Effector CD4-positive, alpha-beta T cell (primary cell): ENCODE measurements around the gene LIPT1.
"Not testable (repeated sequence)": the region's sequence is repeated elsewhere in the genome, so short reads cannot be mapped to it uniquely, and the experiment has no call there.

Experiments used
- DNase-seq: peaks from one replicate; pipeline ENCODE4 v3.0.0-alpha.2; 2020
- total RNA-seq: gene quantifications from one replicate; lab custom pipeline; 2026; lab: John Stamatoyannopoulos, UW

LIPT1 gene
- total RNA-seq: 5.6 reads per million, percentile 22 among the genes with 10 or more reads in this experiment

- DNase-seq: peak; percentile 90
Measured at GRCh38 chr2:99154643-99155536, at the start of gene LIPT1, which contains the start of gene TSGA10. LIPT1 (plus strand) TSS chr2:99154967; CDS start chr2:99161958, 6,991 bp downstream. TSGA10 (minus strand) TSS chr2:99154942; CDS start chr2:99109439, 45,503 bp downstream.

GRCh38 chr2:99106913-99107312 lies 47.9 kb upstream of the LIPT1 start:
- DNase-seq: no peak

GRCh38 chr2:99111236-99111635 lies 43.5 kb upstream of the LIPT1 start:
- no peak for DNase-seq

DNA sequence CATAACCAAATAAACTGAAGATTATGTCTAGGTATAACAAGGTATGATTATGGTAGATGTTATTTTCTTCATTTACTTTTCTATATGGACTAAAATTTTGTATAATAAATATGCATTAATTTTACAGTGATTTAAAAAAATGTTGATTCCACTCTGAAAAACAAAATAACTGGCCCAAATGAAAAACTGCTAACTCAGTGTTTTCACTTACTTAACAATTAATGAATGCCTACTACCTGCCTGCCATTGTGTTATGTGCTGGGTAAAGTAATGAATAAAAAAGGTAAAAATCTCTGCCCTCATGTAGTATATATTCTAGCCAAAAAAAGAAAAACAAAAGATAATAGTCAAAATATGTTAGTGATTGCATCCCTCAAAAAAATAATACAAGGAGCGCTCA lies 42.8 kb upstream of the LIPT1 start:
- DNase-seq: no peak

DNA sequence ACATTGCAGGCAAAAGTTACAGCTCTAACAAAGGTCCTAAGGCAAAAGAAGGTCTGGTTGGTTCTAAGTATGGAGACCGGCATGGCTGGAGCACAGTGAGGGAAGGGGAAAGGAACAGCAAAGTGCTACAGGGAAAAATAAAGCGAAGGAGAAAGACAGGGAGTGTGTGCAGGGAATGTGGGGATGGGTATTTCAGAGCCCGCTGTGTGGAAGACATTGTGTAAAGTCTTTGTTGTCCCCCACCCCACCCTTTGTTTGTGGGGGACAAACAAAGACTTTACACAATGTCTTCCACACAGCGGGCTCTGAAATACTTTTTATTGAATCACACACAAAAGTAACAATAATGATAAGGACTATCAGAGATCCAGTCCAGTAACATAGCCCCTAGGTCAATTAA lies 42.1 kb upstream of the LIPT1 start:
- no peak for DNase-seq

- DNase-seq: no peak
Measured at GRCh38 chr2:99127981-99128380, 26.8 kb upstream of the LIPT1 start.

GRCh38 chr2:99135044-99135556 lies 19.7 kb upstream of the LIPT1 start:
- not testable (repeated sequence) for DNase-seq

DNA sequence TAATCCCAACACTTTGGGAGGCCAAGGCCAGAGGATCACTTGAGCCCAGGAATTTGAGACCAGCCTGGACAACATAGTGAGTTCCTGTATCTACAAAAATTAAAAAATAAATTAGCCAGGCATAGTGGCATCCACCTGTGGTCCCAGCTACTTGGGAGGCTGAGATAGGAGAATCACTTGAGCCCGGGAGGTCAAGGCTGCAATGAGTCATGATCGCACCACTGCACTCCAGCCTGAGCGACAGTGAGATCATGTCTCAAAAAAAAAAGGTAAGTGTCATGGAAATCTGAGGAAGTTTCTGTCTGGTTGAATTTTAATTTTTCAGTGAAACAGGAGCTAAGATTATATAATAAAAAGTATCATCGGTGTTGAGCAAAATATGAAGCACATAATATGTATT lies 15.8 kb upstream of the LIPT1 start:
- DNase-seq: no peak

DNA sequence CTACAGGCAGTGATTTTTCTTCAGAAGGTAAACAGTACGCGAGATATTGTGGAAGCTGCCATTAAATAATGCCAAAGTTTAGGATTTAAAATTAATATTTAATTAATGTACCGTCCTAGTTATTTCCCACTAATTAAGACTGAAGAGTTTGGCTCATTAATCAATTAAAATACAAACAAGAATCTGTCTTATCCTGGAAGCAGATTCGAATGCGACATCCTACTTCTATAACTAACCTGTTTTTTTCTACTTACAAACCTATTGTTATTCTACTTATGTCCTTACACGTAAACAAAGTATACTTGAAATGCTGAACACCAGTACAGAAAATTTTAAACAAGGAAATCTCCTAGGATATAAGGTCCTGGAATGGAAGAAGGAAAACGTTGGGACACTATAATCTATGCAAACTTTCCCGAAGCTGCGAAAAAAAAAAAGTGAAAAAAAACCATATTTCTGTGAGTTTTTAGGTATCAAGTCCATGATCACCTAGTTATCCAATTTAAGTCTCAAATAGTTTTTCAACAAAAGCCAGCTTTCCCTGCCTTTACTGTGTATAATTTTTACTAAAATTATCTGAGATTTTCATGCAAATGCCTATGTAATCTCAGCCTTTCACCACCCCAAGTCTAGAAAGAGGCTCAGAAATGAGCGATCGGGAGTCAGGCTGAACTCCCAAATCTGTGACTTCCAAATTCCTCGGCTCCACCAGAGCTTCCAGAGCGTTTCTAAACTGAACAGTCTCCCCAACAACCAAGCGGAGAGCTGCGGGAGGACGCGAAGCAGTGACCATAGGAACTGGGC lies 14.5 kb upstream of the LIPT1 start:
- no peak for DNase-seq

- DNase-seq: no peak
Measured at GRCh38 chr2:99140860-99141109, 14.0 kb upstream of the LIPT1 start.

DNA sequence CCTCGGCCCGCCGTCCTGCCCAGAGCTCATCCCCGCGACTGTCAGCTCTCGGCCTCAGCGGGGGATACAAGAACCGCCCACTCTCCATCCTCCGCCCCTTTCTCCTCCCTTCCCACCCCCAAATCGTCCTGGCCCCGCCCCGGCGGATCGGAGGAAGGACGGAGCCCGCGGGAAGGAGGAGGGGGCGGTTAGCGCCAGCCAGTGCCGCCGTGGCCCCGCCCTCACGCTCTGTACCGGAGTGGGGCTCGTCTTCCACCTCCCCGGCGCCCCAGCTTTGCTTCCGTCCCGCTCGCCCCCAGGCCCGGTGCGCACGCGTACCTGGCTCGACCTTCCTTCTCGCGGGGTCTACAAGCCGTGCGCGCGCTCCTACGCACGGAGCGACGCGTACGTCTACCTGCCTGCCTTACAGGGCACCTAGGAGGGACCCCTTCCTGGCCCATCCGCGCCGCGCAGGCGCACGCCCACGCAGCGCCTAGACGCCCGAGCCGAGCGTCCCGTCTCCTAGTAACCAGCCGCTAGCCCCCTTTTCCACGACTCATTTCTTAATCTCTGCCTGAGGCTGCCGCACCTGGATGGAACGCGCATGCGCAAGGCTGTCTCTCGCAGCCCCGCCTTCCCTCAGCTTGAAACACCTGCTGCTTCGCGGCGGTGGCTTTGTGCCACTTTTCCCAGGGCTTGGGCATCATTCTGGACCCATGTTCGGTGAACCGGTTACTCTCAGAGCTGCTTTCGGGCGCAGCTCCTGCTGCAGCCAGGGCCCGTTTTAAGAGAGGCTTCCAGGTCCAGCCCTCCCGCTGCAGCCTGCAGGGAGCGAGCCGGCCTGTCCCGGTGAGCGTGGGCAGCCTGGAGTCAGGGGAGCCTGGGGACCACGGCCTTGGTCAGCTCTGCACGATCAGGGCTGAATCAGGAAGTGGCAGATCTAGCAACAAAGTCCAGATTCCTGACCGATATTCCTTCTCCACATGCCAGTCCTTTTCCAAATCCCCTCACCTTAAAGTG lies 13.4 kb upstream of the LIPT1 start, which contains the start of gene C2orf15:
Gene C2orf15, plus strand, starts transcription at position 598 of the 999 bp plus-strand sequence. CDS start 8,852 bp downstream, outside the sequence.
- peak; percentile 96 for DNase-seq

DNA sequence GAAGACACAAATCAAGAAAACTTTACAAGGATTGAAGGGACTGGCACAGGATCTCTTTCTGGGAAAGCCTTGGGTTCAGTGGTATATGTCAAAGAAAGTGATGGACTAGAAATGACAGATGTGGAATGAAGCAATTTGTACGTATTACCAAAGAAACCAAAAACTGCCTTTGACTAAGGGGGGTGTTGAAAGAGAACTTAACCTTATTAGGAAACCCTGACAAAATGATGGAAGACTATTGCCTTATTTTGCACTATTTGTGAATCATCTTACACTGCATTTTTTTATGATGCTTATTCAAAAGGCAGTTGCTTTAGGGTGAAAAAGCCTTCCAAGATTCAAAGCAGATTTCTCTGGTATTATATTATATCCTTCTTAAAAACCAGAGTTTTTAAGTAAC lies 4.1 kb upstream of the LIPT1 start:
- no peak for DNase-seq

DNA sequence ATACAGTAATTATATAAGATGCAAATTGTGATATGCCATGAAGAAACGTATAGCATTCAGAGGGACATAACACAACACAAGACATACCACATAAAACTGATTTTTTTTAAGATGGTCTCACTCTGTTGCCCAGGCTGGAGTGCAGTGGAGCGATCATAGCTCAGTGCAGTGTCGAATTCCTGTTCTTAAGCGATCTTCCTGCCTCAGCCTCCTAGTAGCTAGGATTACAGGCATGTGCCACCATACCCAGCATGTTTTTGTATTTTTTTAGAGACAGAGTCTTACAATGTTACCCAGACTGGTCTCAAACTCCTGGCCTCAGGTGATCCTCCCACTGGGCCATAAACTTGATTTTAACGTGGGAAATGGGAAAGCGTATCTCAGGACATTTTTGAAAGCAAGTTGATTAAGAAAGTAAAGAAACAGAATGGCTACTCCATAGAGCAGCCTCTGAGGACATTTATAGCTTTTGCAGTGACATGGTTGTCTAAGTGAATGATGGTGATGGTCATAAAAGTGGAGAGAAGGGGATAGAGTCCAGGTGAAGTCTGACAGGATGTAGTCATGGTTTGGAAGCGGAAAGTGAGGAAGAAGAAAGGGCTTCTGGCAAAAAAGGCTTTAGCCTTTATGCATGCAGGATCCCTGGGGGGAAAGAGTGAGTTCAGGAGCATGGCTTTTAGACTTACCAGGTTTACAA lies 2.4 kb upstream of the LIPT1 start:
- no peak for DNase-seq

- no peak for DNase-seq
Measured at GRCh38 chr2:99153921-99154604, 704 bp upstream of the LIPT1 start.

DNA sequence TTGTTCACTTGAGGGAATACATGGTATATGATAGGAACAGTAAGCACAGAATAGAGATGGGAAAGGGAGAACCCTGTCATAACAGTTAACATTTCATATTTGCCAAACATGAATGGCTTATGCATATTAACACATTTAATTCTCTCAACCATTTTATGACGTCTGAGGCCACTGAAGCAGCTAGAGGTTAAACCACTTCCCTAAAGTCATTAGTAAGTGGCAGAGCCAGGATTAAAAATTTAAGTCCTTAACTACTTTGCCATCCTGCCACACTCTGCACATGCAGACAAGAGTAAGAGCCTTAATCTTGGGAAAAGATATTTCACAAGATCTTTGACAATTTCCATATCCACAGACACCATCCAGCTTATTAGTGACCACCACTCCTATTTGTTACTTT lies 2.1 kb downstream of the LIPT1 start:
- no peak for DNase-seq

DNA sequence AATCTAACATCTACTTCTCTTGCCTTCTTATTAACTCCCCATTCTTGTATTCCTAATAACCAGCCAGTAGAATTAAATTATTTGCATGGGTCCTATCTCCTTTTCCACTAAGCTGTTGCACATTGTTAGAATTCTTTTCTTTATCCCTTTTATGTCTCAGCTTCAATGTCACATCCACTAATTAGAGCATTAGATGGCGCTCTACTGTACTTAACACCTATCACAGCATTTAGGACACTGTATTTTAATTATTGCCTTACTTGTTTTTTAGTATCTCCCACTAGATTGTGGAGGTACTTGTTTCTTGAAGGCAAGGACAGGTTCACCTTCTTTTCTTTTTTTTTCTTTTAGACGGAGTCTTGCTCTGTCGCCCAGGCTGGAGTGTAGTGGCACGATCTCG lies 3.8 kb downstream of the LIPT1 start:
- DNase-seq: no peak

DNA sequence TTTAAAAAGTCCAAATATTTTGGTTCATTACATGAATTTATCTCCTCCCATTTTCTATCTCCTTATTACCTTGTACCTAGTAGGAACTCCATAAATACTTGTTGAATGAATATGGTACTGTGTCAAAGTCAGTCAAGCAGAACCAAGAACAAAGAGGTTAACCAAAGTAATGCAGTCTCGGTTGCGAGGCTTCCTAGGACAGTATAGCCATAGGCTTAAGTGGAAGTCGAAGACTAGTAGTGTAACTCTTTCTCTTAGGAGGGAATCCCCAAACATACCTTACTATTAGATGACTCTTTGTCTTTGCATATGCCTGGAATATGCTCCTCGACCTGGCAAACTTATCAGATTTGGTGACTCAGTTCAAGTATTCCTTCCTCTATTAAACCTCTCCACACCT lies 4.8 kb downstream of the LIPT1 start:
- DNase-seq: no peak

- DNase-seq: no peak
Measured at GRCh38 chr2:99166218-99166617, 11.5 kb downstream of the LIPT1 start.

DNA sequence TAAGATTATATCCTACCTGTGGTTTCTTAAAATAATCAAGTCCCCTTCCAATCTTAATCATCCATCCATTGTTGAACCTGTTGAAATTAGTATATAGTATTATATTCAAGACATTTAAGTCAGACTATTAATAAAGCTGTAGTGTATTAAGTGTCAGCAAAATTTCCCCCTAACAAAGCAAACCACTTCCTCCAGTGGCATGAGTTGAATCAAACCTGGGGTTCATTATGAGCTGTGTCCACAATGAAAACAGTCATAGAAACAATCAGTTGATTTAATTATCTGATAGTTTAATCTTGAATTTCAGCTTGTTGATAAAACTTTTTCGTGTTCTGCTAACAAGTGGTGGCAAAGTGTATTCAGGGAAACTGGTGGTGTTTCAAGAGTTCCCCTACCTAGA lies 14.8 kb downstream of the LIPT1 start:
- DNase-seq: no peak

DNA sequence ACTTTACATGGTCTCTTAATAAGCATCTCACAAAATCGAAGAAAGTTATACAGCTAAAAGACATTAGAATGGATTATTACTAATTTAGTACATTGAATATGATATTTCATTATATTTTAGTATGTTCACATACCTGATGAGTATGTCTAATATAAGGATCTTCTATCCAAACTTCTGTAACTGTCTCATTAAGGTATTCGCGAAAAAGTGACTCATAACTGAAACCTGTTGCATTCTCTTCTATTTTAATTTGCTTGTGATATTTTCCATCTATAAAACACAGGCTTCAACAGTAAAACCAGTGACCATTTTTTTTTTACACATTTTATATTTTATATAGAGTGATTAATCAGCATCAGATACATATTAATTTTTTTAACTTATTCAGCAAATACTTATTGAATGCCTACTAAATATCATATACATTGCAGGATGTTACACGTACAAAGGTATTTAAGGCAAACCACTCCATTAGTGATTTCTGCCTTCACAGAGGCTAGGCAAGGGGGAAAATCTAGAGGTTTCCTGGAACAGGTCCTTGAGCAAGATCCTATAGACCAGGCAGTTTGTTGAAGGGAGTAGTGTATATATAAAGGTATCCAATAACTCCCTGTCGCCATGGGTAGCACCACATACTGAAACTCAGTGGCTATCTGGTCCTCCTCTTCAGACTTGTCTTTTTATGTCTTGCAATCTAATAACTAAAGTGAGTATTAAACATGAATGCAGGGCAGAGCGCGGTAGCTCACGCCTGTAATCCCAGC lies 16.8 kb downstream of the LIPT1 start:
- DNase-seq: no peak
